ENCODE results near the gene PEAK1. TPM values are rescaled to one million over a fixed set of nuclear protein-coding genes. Genes with fewer than 3 reads are reported as not detected.

Gene PEAK1
- total RNA-seq, 4 donors from 2014 or later, result 31.0 to 49.3 (median 35.0) TPM

GRCh38 chr15:77168141-77168540 lies 251.8 kb downstream of the PEAK1 start:
- H3K27me3 ChIP-seq, result no peaks in the 10 kb centered on the region
- no peaks in the 10 kb centered on the region for H3K36me3 ChIP-seq
- DNase-seq, result no peak
- H3K4me3 ChIP-seq (replicated peaks in 1 of 3), result no peak overlapping the region
- TF ChIP-seq CTCF (IDR thresholded peaks at IDR 0.05) (no peak), POLR2A (IDR thresholded peaks at IDR 0.05) (no peak)
- intact Hi-C loops (cut with DNase I), result no loop called here
- 81 to 88% methylated on average over 5 of the region's 5 CpGs for WGBS, 2 donors
- no peaks in the 10 kb centered on the region for H3K9me3 ChIP-seq
- H3K27ac ChIP-seq, result no peak overlapping the region
- no peaks in the 10 kb centered on the region for H3K4me1 ChIP-seq

- intact Hi-C loops (cut with DNase I), result no loop called here
- H3K9me3 ChIP-seq, result no peaks in the 10 kb centered on the region
- no peaks in the 10 kb centered on the region for H3K4me1 ChIP-seq
- DNase-seq, result no peak
- TF ChIP-seq POLR2A (IDR thresholded peaks at IDR 0.05) (no peak), CTCF (IDR thresholded peaks at IDR 0.05) (no peak)
- no peak overlapping the region for H3K27ac ChIP-seq
- no peak overlapping the region for H3K4me3 ChIP-seq (replicated peaks in 1 of 3)
- H3K36me3 ChIP-seq, result no peaks in the 10 kb centered on the region
- H3K27me3 ChIP-seq, result no peaks in the 10 kb centered on the region
- 78 to 80% methylated on average over 3 of the region's 3 CpGs for WGBS, 2 donors
These were observed 252.5 kb downstream of the PEAK1 start for GRCh38 chr15:77167406-77167805.

- intact Hi-C loops (cut with DNase I), result no loop called here
- Histone ChIP-seq H3K36me3 (no peaks in the 10 kb centered on the region), H3K4me3 (replicated peaks in 1 of 3) (no peak overlapping the region), H3K4me1 (peaks cover 11 to 16% of the 10 kb centered on the region in 2 donors), H3K27me3 (no peaks in the 10 kb centered on the region), H3K9me3 (no peaks in the 10 kb centered on the region), H3K27ac (no peak overlapping the region)
- no peak for TF ChIP-seq CTCF (IDR thresholded peaks at IDR 0.05)
- TF ChIP-seq POLR2A (IDR thresholded peaks at IDR 0.05), result no peak
- 82 to 90% methylated on average over 7 of the region's 7 CpGs for WGBS, 2 donors
- no peak for DNase-seq
These were observed 256.0 kb downstream of the PEAK1 start for GRCh38 chr15:77163781-77164384.

GRCh38 chr15:77162872-77163633 lies 256.9 kb downstream of the PEAK1 start:
- Histone ChIP-seq H3K4me1 (peaks cover 11 to 16% of the 10 kb centered on the region in 2 donors), H3K27me3 (no peaks in the 10 kb centered on the region), H3K27ac (no peak overlapping the region), H3K9me3 (no peaks in the 10 kb centered on the region), H3K36me3 (no peaks in the 10 kb centered on the region), H3K4me3 (replicated peaks in 1 of 3) (no peak overlapping the region)
- no peak for DNase-seq
- WGBS, 2 donors, result 89 to 93% methylated on average over 4 of the region's 4 CpGs
- no peak for TF ChIP-seq CTCF (IDR thresholded peaks at IDR 0.05)
- TF ChIP-seq POLR2A (IDR thresholded peaks at IDR 0.05), result no peak
- intact Hi-C loops (cut with DNase I), result no loop called here
